GM21619 (cell line): Measurements from ENCODE around the gene MICU2.

Experiments
- ATAC-seq: cut with Tn5 transposase; IDR thresholded peaks from one replicate; pipeline ENCODE4 v1.9.1; 2021; ENCODE audit not compliant: unreplicated experiment

MICU2 gene

GRCh38 chr13:21504379-21504778 is 99.6 kb downstream of the MICU2 start:
- no peak for ATAC-seq

GRCh38 chr13:21501686-21502085 is 102.3 kb downstream of the MICU2 start:
- no peak for ATAC-seq

GRCh38 chr13:21486322-21486721 is 117.6 kb downstream of the MICU2 start:
- ATAC-seq, result no peak

- no peak for ATAC-seq
Measured at GRCh38 chr13:21483748-21484147, 120.2 kb downstream of the MICU2 start.

GRCh38 chr13:21481359-21481758 is 122.6 kb downstream of the MICU2 start:
- ATAC-seq, result no peak

DNA sequence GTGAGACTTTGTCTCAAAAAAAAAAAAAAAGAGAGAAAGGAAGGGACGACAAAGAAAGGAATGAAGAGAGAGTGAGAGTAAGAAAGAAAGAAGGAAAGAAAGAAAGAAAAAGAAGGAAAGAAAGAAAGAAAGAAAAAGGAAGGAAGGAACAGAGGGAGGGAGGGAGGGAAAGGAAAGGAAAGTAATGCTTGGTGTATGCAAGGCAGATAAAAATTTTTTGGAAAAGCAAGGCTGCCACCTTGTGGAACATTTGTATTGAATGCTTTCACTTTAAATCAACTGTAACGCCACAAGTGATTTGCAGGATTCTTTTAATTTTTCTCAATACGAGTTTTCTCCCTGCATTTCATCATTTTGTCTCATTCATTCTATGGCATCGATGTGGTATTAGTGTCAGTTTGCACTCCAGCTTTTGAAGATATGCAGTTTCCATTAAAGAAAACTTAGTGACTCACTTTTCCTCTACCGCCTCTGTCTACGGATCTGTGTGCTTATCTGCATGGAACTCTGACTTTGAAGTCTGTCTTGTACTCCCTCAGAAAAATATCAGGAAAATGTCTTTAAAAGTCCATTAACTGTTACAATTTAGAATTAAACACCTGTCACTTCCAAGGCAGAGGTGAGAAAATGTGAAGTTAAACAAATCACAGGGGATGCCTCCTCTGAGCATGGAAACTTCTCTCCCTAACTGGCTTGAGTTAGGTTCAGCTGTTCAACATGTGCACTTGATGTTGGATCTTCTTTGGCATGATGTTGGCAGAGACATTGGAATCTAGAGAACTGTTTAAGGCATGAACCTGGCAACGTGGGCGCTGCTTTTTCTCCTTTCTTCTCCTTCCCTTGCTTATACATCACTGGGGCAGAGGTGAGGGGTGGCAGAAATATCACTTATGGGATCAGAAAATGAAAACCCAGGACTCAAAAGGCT is 124.8 kb downstream of the MICU2 start:
- no peak for ATAC-seq

GRCh38 chr13:21476893-21477472 is 127.0 kb downstream of the MICU2 start:
- ATAC-seq, result peak; percentile 82

DNA sequence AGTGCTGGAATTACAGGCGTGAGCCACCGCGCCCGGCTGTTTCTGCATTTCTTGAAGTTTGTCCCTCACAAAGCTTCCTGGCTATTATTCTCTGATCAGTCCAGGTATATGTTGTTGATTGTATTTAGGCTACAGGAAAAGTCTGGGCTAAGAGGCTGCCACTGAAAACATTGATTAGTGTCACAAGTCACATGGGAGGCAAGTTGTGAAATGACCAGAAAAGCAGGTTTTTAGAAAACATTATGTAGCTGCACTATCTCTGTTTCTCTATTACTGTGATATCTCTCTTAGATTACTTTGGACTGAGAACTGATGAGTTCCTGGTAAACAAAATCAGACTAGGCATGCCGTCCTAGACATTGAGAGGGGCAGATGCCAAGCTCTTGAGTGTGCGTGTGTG is 128.9 kb downstream of the MICU2 start:
- no peak for ATAC-seq

DNA sequence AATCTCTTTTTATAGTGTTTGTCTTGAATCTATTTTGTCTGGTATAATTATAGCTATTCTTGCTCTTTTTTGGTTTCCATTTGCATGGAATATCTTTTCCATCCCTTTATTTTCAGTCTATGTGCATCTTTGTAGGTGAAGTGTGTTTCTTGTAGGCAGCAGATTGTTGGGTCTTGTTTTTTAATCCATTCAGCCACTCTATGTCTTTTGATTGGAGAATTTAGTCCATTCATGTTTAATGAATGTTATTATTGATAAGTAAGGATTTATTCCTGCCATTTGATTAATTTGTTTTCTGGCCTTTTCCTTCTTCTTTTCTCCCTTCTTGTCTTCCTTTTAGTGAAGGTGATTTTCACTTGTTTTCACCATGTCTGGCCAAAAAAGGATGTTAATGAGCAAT is 133.2 kb downstream of the MICU2 start:
- ATAC-seq, result no peak

GRCh38 chr13:21466527-21466926 is 137.4 kb downstream of the MICU2 start:
- no peak for ATAC-seq

DNA sequence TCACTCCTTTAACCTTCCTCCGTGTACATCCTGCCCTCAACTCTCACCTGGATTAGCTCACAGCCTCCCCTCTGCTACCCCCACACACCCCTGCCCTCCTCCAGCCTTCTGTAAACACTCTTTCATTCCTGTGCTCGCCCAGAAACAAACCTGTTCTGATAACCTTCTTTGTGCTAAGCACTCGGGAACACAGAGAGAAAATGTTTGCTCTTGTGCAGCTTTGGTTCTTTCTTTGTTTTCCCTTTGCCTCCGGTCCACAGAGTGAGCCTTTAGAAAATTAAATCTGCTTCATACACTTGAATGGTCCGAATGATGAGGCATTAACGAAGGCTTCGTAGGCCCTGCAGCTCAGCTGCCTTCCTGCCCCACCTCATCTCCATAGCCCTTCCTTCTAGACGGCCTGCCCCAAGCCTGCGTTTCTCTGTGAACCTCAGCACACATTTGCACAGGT is 138.2 kb downstream of the MICU2 start:
- ATAC-seq, result no peak

DNA sequence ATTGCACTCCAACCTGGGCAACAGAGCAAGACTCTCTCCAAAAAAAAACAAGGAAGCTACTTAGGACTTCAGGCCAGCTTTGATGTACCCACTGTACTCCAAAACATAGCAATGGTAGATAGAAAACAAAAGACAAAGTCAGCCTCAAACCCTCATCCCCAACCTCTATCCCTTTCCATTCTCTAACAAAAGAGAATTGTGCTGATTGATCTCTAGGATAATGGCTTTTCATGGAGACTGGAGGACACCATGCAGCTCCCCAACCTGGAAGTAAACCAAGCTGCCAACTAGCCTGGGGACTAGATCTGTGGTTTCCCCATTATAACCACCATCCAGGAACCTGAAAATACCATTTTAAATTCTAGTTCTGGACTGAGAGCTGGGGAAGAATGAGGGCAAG is 140.5 kb downstream of the MICU2 start:
- no peak for ATAC-seq

DNA sequence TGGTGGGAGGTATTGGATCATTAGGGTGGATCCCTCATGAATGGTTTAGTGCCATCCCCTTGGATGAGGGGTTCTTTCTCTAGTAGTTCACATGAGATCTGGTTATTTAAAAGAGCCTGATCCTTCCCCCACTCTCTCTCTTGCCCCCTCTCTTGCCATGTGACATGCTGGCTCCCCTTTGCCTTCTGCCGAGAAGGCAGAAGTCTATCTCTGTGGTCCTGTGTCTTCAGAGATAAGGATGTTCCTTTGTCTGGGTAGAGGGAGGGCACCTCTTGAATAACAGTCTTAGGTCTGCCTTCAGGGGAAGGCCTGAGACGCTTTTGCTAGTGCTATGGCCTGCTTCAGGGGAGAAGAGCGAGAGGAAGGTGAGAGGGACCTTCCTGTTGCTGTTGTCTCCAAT is 142.8 kb downstream of the MICU2 start:
- no peak for ATAC-seq

GRCh38 chr13:21458813-21459701 is 144.9 kb downstream of the MICU2 start, which contains the start of gene ZDHHC20:
Gene ZDHHC20 (minus strand): TSS chr13:21459303. CDS start chr13:21459171, 132 bp downstream.
- ATAC-seq, result peak; percentile 84

DNA sequence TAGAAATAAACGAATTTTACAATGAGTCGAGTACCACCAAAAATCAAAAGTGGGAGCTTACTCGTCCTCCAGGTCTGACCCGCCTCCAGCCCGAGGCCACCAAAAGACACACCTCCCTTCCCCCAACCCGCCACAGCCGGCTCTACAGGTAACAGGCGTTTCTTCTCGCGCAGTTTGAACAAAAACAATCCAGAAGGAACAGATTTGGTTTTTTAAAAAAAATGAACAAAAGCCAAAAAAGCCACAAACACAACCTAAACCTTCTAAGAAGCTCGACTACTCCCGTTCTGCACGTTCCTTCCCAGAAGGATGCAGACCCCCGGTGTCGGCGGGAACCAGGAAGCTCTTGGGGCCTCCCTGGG is 145.5 kb downstream of the MICU2 start:
- ATAC-seq, result peak; percentile 22

- ATAC-seq, result no peak
Measured at GRCh38 chr13:21453387-21454081, 150.4 kb downstream of the MICU2 start.

- no peak for ATAC-seq
Measured at GRCh38 chr13:21450936-21451335, 153.0 kb downstream of the MICU2 start.

GRCh38 chr13:21446656-21447055 is 157.3 kb downstream of the MICU2 start:
- no peak for ATAC-seq

GRCh38 chr13:21445759-21446158 is 158.2 kb downstream of the MICU2 start:
- ATAC-seq, result no peak

- no peak for ATAC-seq
Measured at GRCh38 chr13:21443171-21443570, 160.8 kb downstream of the MICU2 start.
